GM19455 (cell line): ENCODE measurements around the gene POTEB3.
"Not testable (repeated sequence)": the region's sequence is repeated elsewhere in the genome, so short reads cannot be mapped to it uniquely, and the experiment has no call there.

Experiments
- ATAC-seq: cut with Tn5 transposase; IDR thresholded peaks from one replicate; pipeline ENCODE4 v1.9.1; 2021; ENCODE audit not compliant: unreplicated experiment

The POTEB3 gene

GRCh38 chr15:21440399-21440798, at the start of gene POTEB3:
Gene POTEB3, minus strand, starts transcription at chr15:21440499. Its CDS starts 488 bp downstream, at chr15:21440011.
- not testable (repeated sequence) for ATAC-seq

- not testable (repeated sequence) for ATAC-seq
Measured at GRCh38 chr15:21453683-21454082, 13.4 kb upstream of the POTEB3 start.

- ATAC-seq = not testable (repeated sequence)
Measured at GRCh38 chr15:21451920-21452563, 11.7 kb upstream of the POTEB3 start.

- ATAC-seq = not testable (repeated sequence)
Measured at GRCh38 chr15:21451487-21451886, 11.2 kb upstream of the POTEB3 start.

- not testable (repeated sequence) for ATAC-seq
Measured at GRCh38 chr15:21407366-21407765, 32.9 kb downstream of the POTEB3 start.

GRCh38 chr15:21401531-21401930, 38.8 kb downstream of the POTEB3 start:
- not testable (repeated sequence) for ATAC-seq

GRCh38 chr15:21399111-21399510, 41.2 kb downstream of the POTEB3 start:
- not testable (repeated sequence) for ATAC-seq

- ATAC-seq = not testable (repeated sequence)
Measured at GRCh38 chr15:21398511-21398910, 41.8 kb downstream of the POTEB3 start.

GRCh38 chr15:21397656-21398055, 42.6 kb downstream of the POTEB3 start:
- ATAC-seq = not testable (repeated sequence)

- not testable (repeated sequence) for ATAC-seq
Measured at GRCh38 chr15:21397186-21397585, 43.1 kb downstream of the POTEB3 start.

GRCh38 chr15:21385961-21386360, 54.3 kb downstream of the POTEB3 start:
- ATAC-seq = not testable (repeated sequence)

GRCh38 chr15:21383866-21384485, 56.3 kb downstream of the POTEB3 start:
- ATAC-seq = not testable (repeated sequence)

GRCh38 chr15:21373682-21374081, 66.6 kb downstream of the POTEB3 start:
- not testable (repeated sequence) for ATAC-seq

GRCh38 chr15:21369177-21369576, 71.1 kb downstream of the POTEB3 start:
- not testable (repeated sequence) for ATAC-seq

GRCh38 chr15:21368625-21369024, 71.7 kb downstream of the POTEB3 start:
- ATAC-seq = not testable (repeated sequence)
